AG04450 (cell line): Measurements from ENCODE around the gene ZFYVE27. TPM values are rescaled to one million over a fixed set of nuclear protein-coding genes. Genes with fewer than 3 reads are reported as not detected.

ENCODE experiments used
- CTCF ChIA-PET: fragments of 300-600, 350-600 bp; formaldehyde crosslinking; extraction: SDS; loops from one replicate; lab custom pipeline; 2022; ENCODE audit warnings: antibody characterized with exemption, inconsistent platforms; lab: Charles Lee
- POLR2A ChIA-PET: fragments of 350-600 bp; formaldehyde crosslinking; extraction: SDS; loops from one replicate; lab custom pipeline; 2021; ENCODE audit warnings: antibody characterized with exemption, inconsistent platforms; lab: Yijun Ruan, JAX
- DNase-seq: peaks from one replicate; pipeline ENCODE4 v3.0.0-alpha.2; 2011; ENCODE audit warnings: low read depth, low spot score
- H3K27ac ChIP-seq: one replicate; pipeline ENCODE4 v1.5.1; 2012; ENCODE audit warnings: low read depth, low read length, control low read depth
- H3K27me3 ChIP-seq: one replicate; pipeline ENCODE4 v1.6.0; 2012; ENCODE audit warnings: low read length; ENCODE audit not compliant: control insufficient read depth, insufficient read depth
- H3K4me3 ChIP-seq: 2 replicates; pipeline ENCODE4 v1.5.1; 2011; ENCODE audit warnings: mild to moderate bottlenecking, low read depth, low read length, control low read depth
- H3K9me3 ChIP-seq: 2 replicates; pipeline ENCODE4 v1.5.1; 2012; ENCODE audit warnings: low read length; ENCODE audit not compliant: control insufficient read depth, insufficient read depth
- polyA plus RNA-seq: library from polyadenylated mRNA; depleted of rRNA; stranded (reverse); fragments of >200 nt; gene quantifications from 2 replicates; pipeline ENCODE4 v1.2.3, GENCODE V29; 2011
- TF ChIP-seq, protein P1 (sequence below): IDR thresholded peaks from 2 replicates; pipeline ENCODE4 v1.5.1; 2011; ENCODE audit warnings: low read depth, low read length, control low read depth, inconsistent platforms

ZFYVE27 gene
- polyA plus RNA-seq, 1 experiment = 11.1 TPM

DNA sequence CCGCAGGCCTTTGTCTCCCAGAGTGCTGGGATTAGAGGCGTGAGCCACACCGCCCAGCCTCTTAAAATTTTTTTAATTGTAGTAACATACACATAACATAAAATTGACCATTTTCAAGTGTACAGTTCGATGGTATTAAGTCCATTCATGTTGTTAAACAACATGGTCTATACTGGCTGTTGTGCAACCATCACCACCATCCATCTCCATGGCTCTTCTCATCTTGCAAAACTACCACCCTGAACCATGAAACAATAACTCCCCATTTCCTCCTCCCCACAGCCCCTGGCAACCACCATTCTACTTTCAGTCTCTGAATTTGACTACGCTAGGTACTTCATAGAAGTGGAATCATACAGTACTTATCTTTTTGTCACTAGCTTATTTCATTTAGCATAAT, 7.9 kb upstream of the ZFYVE27 start:
- CTCF ChIA-PET = interaction anchor here (0.6 to 8.7 kb wide), 5 partner anchors 27 to 51 kb away, joined by 3 to 109 read pairs (median 3); no protein-coding TSS in a partner anchor
- Histone ChIP-seq H3K9me3 (no peaks in the 10 kb centered on the region), H3K27ac (no peak overlapping the region), H3K4me3 (no peak overlapping the region), H3K27me3 (no peaks in the 10 kb centered on the region)
- TF ChIP-seq, protein P1, sequence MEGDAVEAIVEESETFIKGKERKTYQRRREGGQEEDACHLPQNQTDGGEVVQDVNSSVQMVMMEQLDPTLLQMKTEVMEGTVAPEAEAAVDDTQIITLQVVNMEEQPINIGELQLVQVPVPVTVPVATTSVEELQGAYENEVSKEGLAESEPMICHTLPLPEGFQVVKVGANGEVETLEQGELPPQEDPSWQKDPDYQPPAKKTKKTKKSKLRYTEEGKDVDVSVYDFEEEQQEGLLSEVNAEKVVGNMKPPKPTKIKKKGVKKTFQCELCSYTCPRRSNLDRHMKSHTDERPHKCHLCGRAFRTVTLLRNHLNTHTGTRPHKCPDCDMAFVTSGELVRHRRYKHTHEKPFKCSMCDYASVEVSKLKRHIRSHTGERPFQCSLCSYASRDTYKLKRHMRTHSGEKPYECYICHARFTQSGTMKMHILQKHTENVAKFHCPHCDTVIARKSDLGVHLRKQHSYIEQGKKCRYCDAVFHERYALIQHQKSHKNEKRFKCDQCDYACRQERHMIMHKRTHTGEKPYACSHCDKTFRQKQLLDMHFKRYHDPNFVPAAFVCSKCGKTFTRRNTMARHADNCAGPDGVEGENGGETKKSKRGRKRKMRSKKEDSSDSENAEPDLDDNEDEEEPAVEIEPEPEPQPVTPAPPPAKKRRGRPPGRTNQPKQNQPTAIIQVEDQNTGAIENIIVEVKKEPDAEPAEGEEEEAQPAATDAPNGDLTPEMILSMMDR = no peak
- no peak for DNase-seq
- POLR2A ChIA-PET = no interaction called here

DNA sequence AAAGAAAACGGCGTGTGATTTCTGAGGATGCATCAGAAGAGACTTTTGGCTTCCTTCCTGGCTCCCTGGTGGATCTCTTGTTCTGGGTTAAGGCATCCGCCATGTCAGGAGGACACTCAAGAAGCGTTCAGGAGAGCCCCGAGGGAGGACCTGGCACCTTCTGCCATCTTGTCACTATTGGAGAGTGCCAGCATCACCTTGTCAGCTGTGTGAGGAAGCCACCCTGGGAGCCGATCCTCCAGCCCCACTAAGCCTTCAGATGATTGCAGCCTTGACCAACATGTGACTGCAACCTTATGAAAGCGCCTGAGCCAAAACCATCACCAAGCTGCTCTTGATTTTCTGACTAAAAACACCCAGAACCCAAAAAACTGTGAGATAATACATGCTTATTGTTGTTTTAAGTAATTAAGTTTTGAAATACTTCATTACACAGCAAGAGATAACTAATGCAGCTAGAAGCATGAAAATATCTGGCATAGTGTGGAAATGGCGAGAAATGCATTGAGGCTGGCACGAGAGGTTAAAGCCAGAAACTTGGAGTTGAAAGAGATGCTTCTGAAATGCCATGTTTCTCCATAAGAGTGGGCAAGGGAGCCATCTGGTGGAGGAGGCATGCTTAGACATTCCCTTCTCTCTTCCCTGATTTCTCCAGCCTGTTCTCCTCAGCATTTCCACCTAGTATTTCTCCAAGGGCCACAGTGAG, 5.4 kb upstream of the ZFYVE27 start:
- CTCF ChIA-PET = interaction anchor here (0.6 to 8.7 kb wide), 21 partner anchors 8 to 330 kb away, joined by 3 to 316 read pairs (median 4); partner anchors contain the start of genes AVPI1 and MARVELD1
- TF ChIP-seq, protein P1 = peak; percentile 91
- Histone ChIP-seq H3K4me3 (no peak overlapping the region), H3K27me3 (no peaks in the 10 kb centered on the region), H3K9me3 (no peaks in the 10 kb centered on the region), H3K27ac (no peak overlapping the region)
- peak; percentile 61 for DNase-seq
- POLR2A ChIA-PET = no interaction called here

DNA sequence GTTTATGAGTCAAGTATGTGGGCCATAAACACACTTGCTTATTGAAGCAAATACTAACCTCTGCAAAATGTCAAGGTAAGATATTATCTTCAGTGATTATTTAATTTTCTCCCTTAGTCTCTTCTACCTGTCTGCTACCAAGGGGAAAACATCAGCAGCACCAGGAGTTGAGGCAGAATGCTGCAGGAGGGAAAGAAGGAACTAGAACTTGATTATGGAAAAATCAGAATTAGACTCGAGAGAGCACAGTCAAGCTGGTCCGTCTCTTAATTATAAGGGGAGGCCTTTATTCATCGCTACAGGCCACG, 4.9 kb upstream of the ZFYVE27 start:
- DNase-seq = no peak
- no peak overlapping the region for H3K4me3 ChIP-seq
- H3K9me3 ChIP-seq = no peaks in the 10 kb centered on the region; the same call in 1 of the 2 replicates
- CTCF ChIA-PET = interaction anchor here (0.7 to 8.7 kb wide), 14 partner anchors 8 to 267 kb away, joined by 3 to 316 read pairs (median 6); partner anchors contain the start of genes AVPI1 and MARVELD1
- POLR2A ChIA-PET = no interaction called here
- H3K27ac ChIP-seq = no peak overlapping the region
- no peaks in the 10 kb centered on the region for H3K27me3 ChIP-seq
- TF ChIP-seq, protein P1 = no peak

DNA sequence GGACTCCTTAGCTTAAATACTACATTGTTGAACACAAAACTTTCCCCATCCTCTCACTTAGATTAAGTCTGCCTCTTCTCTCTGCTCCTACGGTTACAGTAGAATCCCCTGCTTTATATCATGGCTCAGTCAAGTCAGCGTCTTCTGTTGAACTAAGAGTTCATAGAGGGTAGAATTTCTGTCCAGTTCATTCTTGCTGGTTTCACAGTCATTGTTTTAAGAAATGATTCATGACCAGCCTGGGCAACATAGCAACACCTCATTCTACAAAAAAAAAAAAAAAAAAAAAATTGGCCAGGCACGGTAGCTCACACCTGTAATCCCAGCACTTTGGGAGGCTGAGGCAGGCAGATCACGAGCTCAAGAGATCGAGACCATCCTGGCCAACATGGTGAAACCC, 3.7 kb upstream of the ZFYVE27 start:
- Histone ChIP-seq H3K9me3 (no peaks in the 10 kb centered on the region; the same call in 1 of the 2 replicates), H3K27me3 (no peaks in the 10 kb centered on the region), H3K27ac (no peak overlapping the region), H3K4me3 (no peak overlapping the region)
- no peak for DNase-seq
- TF ChIP-seq, protein P1 = no peak
- CTCF ChIA-PET = interaction anchor here (0.6 to 8.7 kb wide), 8 partner anchors 9 to 288 kb away, joined by 3 to 316 read pairs (median 6); partner anchors contain the start of gene MARVELD1
- POLR2A ChIA-PET = interaction anchor here (1.0 kb wide), 1 partner anchor 20 kb away, joined by 3 read pairs; the partner anchor contains the start of gene MARVELD1

DNA sequence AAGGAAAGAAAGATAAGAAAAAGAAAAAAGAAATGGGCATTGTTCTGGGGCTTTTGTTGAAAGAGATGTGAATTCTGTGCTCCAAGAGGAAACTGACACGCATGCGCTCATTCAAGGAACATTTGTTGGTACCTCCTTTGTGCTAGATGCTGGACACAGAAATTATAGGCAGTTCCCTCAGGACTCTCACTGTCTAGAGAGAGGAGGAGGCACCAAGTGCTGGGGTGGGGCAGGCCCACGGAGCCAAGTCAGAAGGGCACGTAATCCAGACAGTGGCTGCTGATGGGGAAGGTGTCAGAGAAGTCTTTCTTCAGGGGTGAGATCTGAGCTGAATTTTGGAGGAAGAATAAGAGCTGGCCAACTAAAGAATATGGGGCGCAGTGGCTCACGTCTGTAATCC, 2.9 kb upstream of the ZFYVE27 start:
- no peak for DNase-seq
- CTCF ChIA-PET = interaction anchor here (0.6 to 8.7 kb wide), 4 partner anchors 10 to 289 kb away, joined by 3 to 316 read pairs (median 58); partner anchors contain the start of gene MARVELD1
- TF ChIP-seq, protein P1 = no peak
- POLR2A ChIA-PET = interaction anchor here (0.6 kb wide), 1 partner anchor 26 kb away, joined by 7 read pairs; no protein-coding TSS in a partner anchor
- Histone ChIP-seq H3K4me3 (no peak overlapping the region), H3K27me3 (no peaks in the 10 kb centered on the region), H3K9me3 (no peaks in the 10 kb centered on the region; the same call in 1 of the 2 replicates), H3K27ac (no peak overlapping the region)
